ENCODE data around the gene ZNF800. TPM values are rescaled to one million over a fixed set of nuclear protein-coding genes. Genes with fewer than 3 reads are reported as not detected.

ZNF800 gene
- total and polyA plus RNA-seq, 8 donors, result 21.0 to 32.3 (median 22.4) TPM

GRCh38 chr7:127375631-127376030, 16.9 kb downstream of the ZNF800 start:
- peaks cover 0 to 13% of the 10 kb centered on the region in 2 donors for H3K4me1 ChIP-seq
- intact Hi-C loops (cut with DNase I), result no loop called here
- no peak for TF ChIP-seq CTCF (IDR thresholded peaks at IDR 0.05)
- no peak overlapping the region for H3K27ac ChIP-seq
- H3K9me3 ChIP-seq, result no peaks in the 10 kb centered on the region
- H3K4me3 ChIP-seq, result no peak overlapping the region
- no peaks in the 10 kb centered on the region for H3K27me3 ChIP-seq
- H3K36me3 ChIP-seq, result peaks cover 0 to 54% of the 10 kb centered on the region in 2 donors
- DNase-seq (no peak), ATAC-seq (no peak)

- DNase-seq (no peak), ATAC-seq (no peak)
- no peak overlapping the region for H3K27ac ChIP-seq
- TF ChIP-seq CTCF (IDR thresholded peaks at IDR 0.05), result no peak
- H3K36me3 ChIP-seq, result peaks cover 0 to 46% of the 10 kb centered on the region in 2 donors
- no peaks in the 10 kb centered on the region for H3K9me3 ChIP-seq
- H3K4me3 ChIP-seq, result no peak overlapping the region
- no peaks in the 10 kb centered on the region for H3K4me1 ChIP-seq
- intact Hi-C loops (cut with DNase I), result no loop called here
- H3K27me3 ChIP-seq, result no peaks in the 10 kb centered on the region
Measured at GRCh38 chr7:127367679-127368078, 24.8 kb downstream of the ZNF800 start.

GRCh38 chr7:127366680-127367079, 25.8 kb downstream of the ZNF800 start:
- Histone ChIP-seq H3K36me3 (peaks cover 0 to 42% of the 10 kb centered on the region in 2 donors), H3K9me3 (no peaks in the 10 kb centered on the region), H3K4me3 (no peak overlapping the region), H3K27ac (no peak overlapping the region), H3K4me1 (no peaks in the 10 kb centered on the region), H3K27me3 (no peaks in the 10 kb centered on the region)
- intact Hi-C loops (cut with DNase I), result no loop called here
- no peak for ATAC-seq
- TF ChIP-seq CTCF (IDR thresholded peaks at IDR 0.05), result no peak
- no peak for DNase-seq

- no peak for TF ChIP-seq CTCF (IDR thresholded peaks at IDR 0.05)
- H3K4me3 ChIP-seq, result no peak overlapping the region
- no peaks in the 10 kb centered on the region for H3K27me3 ChIP-seq
- no peak overlapping the region for H3K27ac ChIP-seq
- no peak for DNase-seq
- H3K36me3 ChIP-seq, result peaks cover 0 to 39% of the 10 kb centered on the region in 2 donors
- intact Hi-C loops (cut with DNase I), result no loop called here
- ATAC-seq, result no peak
- H3K9me3 ChIP-seq, result no peaks in the 10 kb centered on the region
- H3K4me1 ChIP-seq, result no peaks in the 10 kb centered on the region
Measured at GRCh38 chr7:127365957-127366315, 26.6 kb downstream of the ZNF800 start.

- Histone ChIP-seq H3K4me3 (no peak overlapping the region), H3K27ac (no peak overlapping the region), H3K4me1 (no peaks in the 10 kb centered on the region), H3K9me3 (no peaks in the 10 kb centered on the region), H3K36me3 (peaks cover 0 to 40% of the 10 kb centered on the region in 2 donors), H3K27me3 (no peaks in the 10 kb centered on the region)
- no peak for TF ChIP-seq CTCF (IDR thresholded peaks at IDR 0.05)
- ATAC-seq, result no peak
- DNase-seq, result no peak
- intact Hi-C loops (cut with DNase I), result no loop called here
Measured at GRCh38 chr7:127365164-127365956, 27.1 kb downstream of the ZNF800 start.
